Mesothelial cell of epicardium (in vitro differentiated cells): Measurements from ENCODE around the gene CEP83. TPM values are rescaled to one million over a fixed set of nuclear protein-coding genes. Genes with fewer than 3 reads are reported as not detected.

Source experiments
- DNase-seq, 2 experiments: peaks; one replicate each; pipeline ENCODE4 v3.0.0; 2021; ENCODE audit warnings: low spot score in 2 of 2; ENCODE audit not compliant: unreplicated experiment in 2 of 2
- H3K27ac Mint-ChIP-seq: 2 replicates; pipeline ENCODE4 v1.8.0; 2021; ENCODE audit warnings: mixed read lengths
- H3K27me3 Mint-ChIP-seq: 2 replicates; pipeline ENCODE4 v1.8.0; 2021; ENCODE audit warnings: low read depth, mixed read lengths
- H3K36me3 Mint-ChIP-seq: 2 replicates; pipeline ENCODE4 v1.8.0; 2021; ENCODE audit warnings: mixed read lengths
- H3K4me1 Mint-ChIP-seq: 2 replicates; pipeline ENCODE4 v1.8.0; 2021; ENCODE audit warnings: mixed read lengths
- H3K4me3 Mint-ChIP-seq: 2 replicates; pipeline ENCODE4 v1.8.0; 2021; ENCODE audit warnings: mild to moderate bottlenecking, moderate library complexity, mixed read lengths
- H3K9me3 Mint-ChIP-seq: 2 replicates; pipeline ENCODE4 v1.8.0; 2021; ENCODE audit warnings: mixed read lengths
- total RNA-seq: library from RNA; stranded (reverse); gene quantifications from 3 replicates; pipeline ENCODE4 v1.2.1, GENCODE V29; 2021
- TF ChIP-seq, protein P1 (sequence below): fragments of 200-600 bp; sonication (generic); IDR thresholded peaks from one replicate; pipeline ENCODE4 v1.5.0; 2021; ENCODE audit warnings: antibody characterized with exemption; ENCODE audit not compliant: unreplicated experiment

Gene CEP83
- total RNA-seq, 1 donor from 2014 or later: 28.9 TPM

DNA sequence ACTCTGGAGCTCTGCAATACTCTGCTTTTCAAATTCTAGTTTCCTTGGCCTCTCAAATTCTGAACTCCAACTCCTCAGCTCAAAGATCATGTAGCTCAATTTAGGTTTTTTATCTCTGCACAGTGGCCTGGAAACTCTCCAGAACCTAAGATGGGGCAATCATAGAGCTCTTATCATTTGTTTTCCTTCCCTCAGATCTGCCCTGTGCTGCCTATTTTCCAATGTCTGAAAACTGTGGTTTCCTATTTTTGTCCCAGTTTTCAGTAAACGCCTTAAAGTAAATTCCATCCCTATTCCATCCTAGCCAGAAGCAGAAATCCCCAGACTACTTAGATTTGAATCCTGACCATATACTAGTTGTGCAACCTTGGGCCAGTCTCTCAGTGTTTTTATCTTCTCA lies 73.2 kb downstream of the CEP83 start:
- H3K4me3 Mint-ChIP-seq: no peak overlapping the region
- DNase-seq: no peak
- no peak overlapping the region for H3K27ac Mint-ChIP-seq
- H3K4me1 Mint-ChIP-seq: peaks cover 1% of the 10 kb centered on the region
- H3K9me3 Mint-ChIP-seq: peaks cover 48% of the 10 kb centered on the region
- TF ChIP-seq, protein P1, sequence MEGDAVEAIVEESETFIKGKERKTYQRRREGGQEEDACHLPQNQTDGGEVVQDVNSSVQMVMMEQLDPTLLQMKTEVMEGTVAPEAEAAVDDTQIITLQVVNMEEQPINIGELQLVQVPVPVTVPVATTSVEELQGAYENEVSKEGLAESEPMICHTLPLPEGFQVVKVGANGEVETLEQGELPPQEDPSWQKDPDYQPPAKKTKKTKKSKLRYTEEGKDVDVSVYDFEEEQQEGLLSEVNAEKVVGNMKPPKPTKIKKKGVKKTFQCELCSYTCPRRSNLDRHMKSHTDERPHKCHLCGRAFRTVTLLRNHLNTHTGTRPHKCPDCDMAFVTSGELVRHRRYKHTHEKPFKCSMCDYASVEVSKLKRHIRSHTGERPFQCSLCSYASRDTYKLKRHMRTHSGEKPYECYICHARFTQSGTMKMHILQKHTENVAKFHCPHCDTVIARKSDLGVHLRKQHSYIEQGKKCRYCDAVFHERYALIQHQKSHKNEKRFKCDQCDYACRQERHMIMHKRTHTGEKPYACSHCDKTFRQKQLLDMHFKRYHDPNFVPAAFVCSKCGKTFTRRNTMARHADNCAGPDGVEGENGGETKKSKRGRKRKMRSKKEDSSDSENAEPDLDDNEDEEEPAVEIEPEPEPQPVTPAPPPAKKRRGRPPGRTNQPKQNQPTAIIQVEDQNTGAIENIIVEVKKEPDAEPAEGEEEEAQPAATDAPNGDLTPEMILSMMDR: no peak
- H3K36me3 Mint-ChIP-seq: peaks cover 47% of the 10 kb centered on the region
- H3K27me3 Mint-ChIP-seq: no peaks in the 10 kb centered on the region

- peaks cover 38% of the 10 kb centered on the region for H3K36me3 Mint-ChIP-seq
- no peaks in the 10 kb centered on the region for H3K27me3 Mint-ChIP-seq
- DNase-seq: no peak
- H3K4me3 Mint-ChIP-seq: no peak overlapping the region
- H3K9me3 Mint-ChIP-seq: peaks cover 39% of the 10 kb centered on the region
- TF ChIP-seq, protein P1: no peak
- peaks cover 1% of the 10 kb centered on the region for H3K4me1 Mint-ChIP-seq
- H3K27ac Mint-ChIP-seq: no peak overlapping the region
These were observed 75.6 kb downstream of the CEP83 start for GRCh38 chr12:94384030-94384429.

- H3K36me3 Mint-ChIP-seq: peaks cover 27% of the 10 kb centered on the region
- peaks cover 24% of the 10 kb centered on the region for H3K9me3 Mint-ChIP-seq
- TF ChIP-seq, protein P1: no peak
- DNase-seq: no peak
- H3K4me1 Mint-ChIP-seq: no peaks in the 10 kb centered on the region
- no peak overlapping the region for H3K27ac Mint-ChIP-seq
- no peaks in the 10 kb centered on the region for H3K27me3 Mint-ChIP-seq
- H3K4me3 Mint-ChIP-seq: no peak overlapping the region
These were observed 79.2 kb downstream of the CEP83 start for GRCh38 chr12:94380507-94380906.

DNA sequence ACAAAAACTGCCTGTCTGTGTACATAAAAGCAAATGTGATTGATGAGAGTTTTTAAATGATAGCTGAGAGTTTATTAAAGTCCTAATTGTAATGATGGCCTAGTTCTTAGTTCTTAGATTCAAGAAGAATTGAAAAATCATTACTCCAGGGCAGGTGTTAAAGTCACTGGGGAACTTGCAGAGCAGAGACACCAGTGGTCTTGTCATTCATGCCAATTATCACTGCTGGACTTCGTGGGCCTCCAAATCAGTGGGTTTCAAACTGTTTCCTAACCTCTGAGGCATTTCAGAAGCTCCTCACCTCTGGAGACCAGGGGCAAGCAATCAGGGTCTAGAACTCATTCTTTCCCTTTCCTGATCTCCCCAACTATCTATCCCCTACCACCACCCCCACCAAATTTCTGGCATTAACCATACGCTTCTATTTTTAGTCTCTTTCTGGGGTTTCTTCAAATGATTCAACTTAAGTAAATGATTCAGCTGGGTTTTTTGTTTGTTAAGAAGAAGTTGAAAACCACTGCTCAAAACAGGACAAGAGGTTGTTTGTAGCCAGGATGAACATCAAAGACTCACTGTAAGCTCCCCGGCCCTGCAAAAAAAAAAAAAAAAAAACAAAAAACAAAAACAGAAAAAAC lies 80.1 kb downstream of the CEP83 start:
- no peaks in the 10 kb centered on the region for H3K4me1 Mint-ChIP-seq
- TF ChIP-seq, protein P1: no peak

GRCh38 chr12:94377599-94377998 lies 82.1 kb downstream of the CEP83 start:
- TF ChIP-seq, protein P1: no peak
- no peak overlapping the region for H3K4me3 Mint-ChIP-seq
- H3K27ac Mint-ChIP-seq: no peak overlapping the region
- no peaks in the 10 kb centered on the region for H3K27me3 Mint-ChIP-seq
- DNase-seq: no peak
- no peaks in the 10 kb centered on the region for H3K4me1 Mint-ChIP-seq
- peaks cover under 1% of the 10 kb centered on the region for H3K9me3 Mint-ChIP-seq
- H3K36me3 Mint-ChIP-seq: peaks cover 6% of the 10 kb centered on the region

More for the DNA sequence above, 80.1 kb downstream of the CEP83 start:
- Mint-ChIP-seq H3K4me3 (no peak overlapping the region), H3K9me3 (peaks cover 15% of the 10 kb centered on the region), H3K27me3 (no peaks in the 10 kb centered on the region), H3K27ac (no peak overlapping the region), H3K36me3 (peaks cover 20% of the 10 kb centered on the region)
- no peak for DNase-seq
